Tibial nerve (tissue), 4 donors: Measurements from ENCODE around the gene MOCS1. TPM values are rescaled to one million over a fixed set of nuclear protein-coding genes. Genes with fewer than 3 reads are reported as not detected.

Experiments
- DNase-seq, 2 donors: peaks; one replicate each; pipeline ENCODE4 v3.0.0-alpha.2; 2019; ENCODE audit warnings: low spot score in 2 of 2
- H3K27ac ChIP-seq, 4 donors: fragments of 200-600 bp; sonication (generic) in 3 of 4; one replicate each; pipeline ENCODE4 v1.5.1; 2017 to 2019; ENCODE audit warnings: mild to moderate bottlenecking in 1 of 4
- H3K27me3 ChIP-seq, 2 donors: fragments of 200-600 bp; sonication (generic) in 1 of 2; one replicate each; pipeline versions ENCODE4 v1.5.1 to v1.6.0; 2017 to 2019
- H3K36me3 ChIP-seq, 3 donors: fragments of 200-600 bp; sonication (generic); one replicate each; pipeline ENCODE4 v1.5.1; 2018 to 2019
- H3K4me1 ChIP-seq, 4 donors: fragments of 200-600 bp; sonication (generic) in 3 of 4; one replicate each; pipeline ENCODE4 v1.5.1; 2017 to 2019
- H3K4me3 ChIP-seq, 4 donors: fragments of 200-600 bp; sonication (generic) in 3 of 4; one replicate each; pipeline ENCODE4 v1.5.1; 2017 to 2019; ENCODE audit warnings: mild to moderate bottlenecking in 1 of 4, moderate library complexity in 1 of 4
- H3K9me3 ChIP-seq, 4 donors: fragments of 200-600 bp; sonication (generic) in 3 of 4; one replicate each; pipeline ENCODE4 v1.5.1; 2017 to 2019
- CTCF ChIP-seq, 5 experiments: fragments of 200-600 bp in 3 of 5; fragments of 450-650 bp in 2 of 5; sonication (generic) in 3 of 5; IDR thresholded peaks; one replicate each; pipeline ENCODE4 v1.5.1; 2016 to 2019; ENCODE audit warnings: antibody characterized with exemption in 5 of 5, mild to moderate bottlenecking in 3 of 5, moderate library complexity in 2 of 5
- EP300 ChIP-seq, 2 donors: sonication (generic); formaldehyde crosslinking; IDR thresholded peaks; one replicate each; pipeline ENCODE4 v1.6.1; 2017; ENCODE audit warnings: antibody characterized with exemption in 2 of 2, mild to moderate bottlenecking in 1 of 2
- POLR2A ChIP-seq, 2 donors: fragments of 450-650 bp; IDR thresholded peaks; one replicate each; pipeline ENCODE4 v1.6.1; 2017; ENCODE audit warnings: antibody characterized with exemption in 2 of 2, mild to moderate bottlenecking in 2 of 2, moderate library complexity in 2 of 2
- WGBS, 2 donors: methylation state at CpG; one replicate each; pipeline ENCODE4 v1.1.5; 2018; 5-methylcytosine and 5-hydroxymethylcytosine counted together
- total RNA-seq, 4 donors: library from RNA; depleted of rRNA; stranded (reverse); fragments of >200 nt; gene quantifications; one replicate each; pipeline ENCODE4 v1.1.0, GENCODE V29; 2016

Gene MOCS1
- total RNA-seq, 4 donors from 2014 or later = 56.7 to 103 (median 71.0) TPM

DNA sequence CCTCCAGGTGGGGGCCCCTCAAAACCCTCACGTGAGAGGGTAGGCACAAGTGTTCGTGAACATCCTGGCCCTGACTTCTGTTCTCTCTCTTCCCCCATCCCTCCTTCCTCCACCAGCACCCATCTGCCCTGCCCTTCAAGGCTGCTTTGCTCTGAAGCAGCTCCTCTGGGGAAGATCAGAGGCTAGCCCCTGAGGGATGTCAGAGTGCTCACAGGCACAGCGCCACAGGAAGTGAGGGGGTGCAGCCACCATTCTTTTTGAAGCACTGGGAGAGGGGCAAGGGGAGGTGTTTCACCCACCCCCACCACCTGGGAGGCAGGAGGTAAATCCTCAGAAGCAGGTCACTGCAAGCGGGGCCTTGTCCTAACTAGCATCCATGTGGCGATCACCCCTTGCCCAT lies 11.4 kb downstream of the MOCS1 start:
- no peak overlapping the region for H3K27ac ChIP-seq
- DNase-seq = no peak
- H3K36me3 ChIP-seq = peaks cover 0 to 88% (median 10%) of the 10 kb centered on the region in 3 donors
- no peak overlapping the region for H3K4me3 ChIP-seq
- TF ChIP-seq EP300 (IDR thresholded peaks at IDR 0.05) (no peak), POLR2A (IDR thresholded peaks at IDR 0.05) (no peak), CTCF (IDR thresholded peaks at IDR 0.05) (no peak)
- WGBS, 2 donors = 88 to 94% methylated on average over 5 of the region's 5 CpGs
- no peaks in the 10 kb centered on the region for H3K9me3 ChIP-seq
- H3K4me1 ChIP-seq = peaks cover 0 to 35% (median 9%) of the 10 kb centered on the region in 4 donors
- no peaks in the 10 kb centered on the region for H3K27me3 ChIP-seq

DNA sequence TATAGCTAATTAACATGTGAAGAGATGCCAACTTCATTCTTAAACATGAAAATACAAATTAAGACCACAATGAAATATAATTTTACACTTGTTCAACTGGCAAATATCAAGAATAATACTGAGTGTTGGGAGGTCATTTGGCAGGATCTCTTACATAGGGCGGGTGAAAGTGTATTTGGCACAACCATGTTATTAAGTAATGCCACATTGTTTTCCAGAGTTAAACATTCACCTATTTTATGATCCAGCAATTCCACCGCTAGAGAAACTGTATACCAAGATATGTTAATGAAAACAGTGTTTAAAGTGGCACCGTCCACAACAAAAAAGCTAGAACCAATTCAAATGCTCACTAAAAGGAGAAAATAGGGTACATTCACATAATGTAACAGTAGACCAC lies 14.1 kb downstream of the MOCS1 start:
- WGBS, 2 donors = 72 to 74% methylated on average over 3 of the region's 3 CpGs
- Histone ChIP-seq H3K9me3 (no peaks in the 10 kb centered on the region), H3K27me3 (no peaks in the 10 kb centered on the region), H3K27ac (no peak overlapping the region), H3K36me3 (peaks cover 0 to 93% (median 5%) of the 10 kb centered on the region in 3 donors), H3K4me1 (peaks cover 0 to 23% (median 0%) of the 10 kb centered on the region in 4 donors), H3K4me3 (no peak overlapping the region)
- no peak for DNase-seq
- TF ChIP-seq POLR2A (IDR thresholded peaks at IDR 0.05) = no peak
- TF ChIP-seq EP300 (IDR thresholded peaks at IDR 0.05) = no peak
- no peak for TF ChIP-seq CTCF (IDR thresholded peaks at IDR 0.05)

DNA sequence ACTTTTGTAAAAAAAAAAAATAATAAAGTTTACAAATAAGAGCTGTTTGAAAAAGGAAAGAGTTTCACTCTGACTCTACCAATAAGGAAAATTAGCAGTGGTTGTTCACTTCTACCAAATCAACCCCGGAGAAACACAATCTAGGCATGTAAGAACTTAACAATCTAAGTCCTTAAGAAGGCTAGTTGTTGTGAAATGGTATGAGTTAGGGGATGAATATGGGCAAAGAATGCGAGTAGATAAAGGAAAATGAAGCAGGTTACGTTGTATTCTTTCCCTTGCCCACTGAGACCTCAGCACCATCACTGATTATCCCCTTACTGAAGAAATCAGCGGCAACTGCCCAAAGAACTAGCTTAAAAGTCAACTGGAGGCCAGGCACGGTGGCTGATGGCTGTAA lies 15.4 kb downstream of the MOCS1 start:
- Histone ChIP-seq H3K27me3 (no peaks in the 10 kb centered on the region), H3K4me1 (peaks cover 0 to 14% (median 0%) of the 10 kb centered on the region in 4 donors), H3K9me3 (no peaks in the 10 kb centered on the region), H3K27ac (no peak overlapping the region), H3K4me3 (no peak overlapping the region), H3K36me3 (peaks cover 0 to 93% (median 3%) of the 10 kb centered on the region in 3 donors)
- TF ChIP-seq EP300 (IDR thresholded peaks at IDR 0.05) = no peak
- TF ChIP-seq POLR2A (IDR thresholded peaks at IDR 0.05) = no peak
- TF ChIP-seq CTCF (IDR thresholded peaks at IDR 0.05) = no peak
- DNase-seq = no peak
- 85 to 88% methylated on average over 5 of the region's 5 CpGs for WGBS, 2 donors

GRCh38 chr6:39917981-39918380 lies 16.3 kb downstream of the MOCS1 start:
- peaks cover 0 to 93% (median 3%) of the 10 kb centered on the region in 3 donors for H3K36me3 ChIP-seq
- H3K27ac ChIP-seq = no peak overlapping the region
- H3K9me3 ChIP-seq = no peaks in the 10 kb centered on the region
- H3K4me3 ChIP-seq = no peak overlapping the region
- 76 to 78% methylated on average over 3 of the region's 3 CpGs for WGBS, 2 donors
- TF ChIP-seq EP300 (IDR thresholded peaks at IDR 0.05) = no peak
- TF ChIP-seq POLR2A (IDR thresholded peaks at IDR 0.05) = no peak
- no peak for TF ChIP-seq CTCF (IDR thresholded peaks at IDR 0.05)
- H3K4me1 ChIP-seq = peaks cover 0 to 5% (median 0%) of the 10 kb centered on the region in 4 donors
- no peak for DNase-seq
- no peaks in the 10 kb centered on the region for H3K27me3 ChIP-seq

DNA sequence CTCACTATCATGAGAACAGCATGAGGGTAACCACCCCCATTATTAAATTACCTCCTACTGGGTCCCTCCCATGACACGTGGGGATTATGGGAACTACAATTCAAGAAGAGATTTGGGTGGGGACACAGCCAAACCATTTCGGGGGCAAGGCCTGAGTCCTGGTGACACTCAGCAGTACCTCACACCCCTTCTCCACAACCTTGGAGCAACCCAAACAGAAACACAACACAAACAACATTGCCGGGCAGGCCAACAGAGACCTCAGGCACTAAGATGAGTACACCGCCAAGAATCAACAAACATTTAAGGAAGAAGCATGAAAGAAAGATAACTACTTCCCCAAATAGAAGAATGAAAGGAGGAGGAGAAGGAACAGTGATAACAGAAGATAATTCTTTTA lies 16.9 kb downstream of the MOCS1 start:
- Histone ChIP-seq H3K4me3 (no peak overlapping the region), H3K36me3 (peaks cover 0 to 93% (median 3%) of the 10 kb centered on the region in 3 donors), H3K27me3 (no peaks in the 10 kb centered on the region), H3K27ac (no peak overlapping the region), H3K4me1 (no peaks in the 10 kb centered on the region), H3K9me3 (no peaks in the 10 kb centered on the region)
- 68 to 71% methylated on average over 4 of the region's 4 CpGs for WGBS, 2 donors
- no peak for DNase-seq
- TF ChIP-seq CTCF (IDR thresholded peaks at IDR 0.05) (no peak), EP300 (IDR thresholded peaks at IDR 0.05) (no peak), POLR2A (IDR thresholded peaks at IDR 0.05) (no peak)
